ENCODE data around the gene EIF4E3.
A peak's percentile ranks its signal among the peaks of the same experiment; 100 is the strongest.

The EIF4E3 gene

DNA sequence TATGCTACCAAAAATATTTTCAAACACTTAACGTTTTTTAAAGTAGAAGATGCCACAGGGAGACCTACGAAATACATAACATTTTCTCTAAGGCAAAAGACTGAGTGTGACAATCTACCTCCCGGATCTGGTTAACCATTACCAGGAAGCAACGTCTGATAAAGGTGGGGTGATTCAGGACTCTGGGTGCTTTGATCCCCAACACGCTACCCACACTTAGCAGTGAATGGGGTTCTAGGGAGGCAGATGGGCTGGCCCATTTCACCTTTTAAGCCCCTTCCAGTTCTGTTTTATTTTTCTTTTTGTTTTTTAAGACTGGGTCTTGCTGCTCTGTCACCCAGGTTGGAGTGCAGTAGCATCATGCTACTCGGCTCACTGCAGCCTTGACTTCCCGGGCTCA is 39.5 kb downstream of the EIF4E3 start:
- no peak for DNase-seq

DNA sequence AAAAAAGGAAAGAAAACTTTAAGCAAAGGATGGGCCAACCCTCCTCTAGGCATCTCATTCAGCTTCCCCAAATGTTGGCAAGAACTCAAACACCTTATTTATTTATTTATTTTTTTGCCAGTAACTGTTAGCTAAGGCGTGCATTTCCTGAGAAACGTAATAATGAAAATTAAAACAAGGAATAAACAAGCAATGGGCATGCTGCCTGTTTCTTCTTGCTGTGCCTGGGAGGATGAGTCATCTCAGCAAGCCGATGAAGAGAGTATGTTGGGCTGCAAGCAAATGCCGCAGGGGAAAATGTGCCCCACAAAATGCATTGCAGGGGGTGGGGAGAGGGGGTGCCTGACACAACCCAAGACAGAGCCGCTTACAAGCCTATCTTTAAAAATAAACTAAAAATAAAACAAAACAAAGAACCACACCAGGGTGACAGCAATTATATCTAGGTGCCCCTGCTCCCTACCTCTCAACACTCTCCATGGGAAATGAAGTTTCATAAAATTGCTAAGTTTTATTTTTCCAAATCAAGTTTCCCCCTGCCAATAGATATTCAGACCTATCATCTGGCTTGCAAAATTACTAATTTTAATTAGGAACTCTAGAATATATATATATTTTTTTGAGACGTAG is 40.3 kb downstream of the EIF4E3 start:
- DNase-seq: no peak

DNA sequence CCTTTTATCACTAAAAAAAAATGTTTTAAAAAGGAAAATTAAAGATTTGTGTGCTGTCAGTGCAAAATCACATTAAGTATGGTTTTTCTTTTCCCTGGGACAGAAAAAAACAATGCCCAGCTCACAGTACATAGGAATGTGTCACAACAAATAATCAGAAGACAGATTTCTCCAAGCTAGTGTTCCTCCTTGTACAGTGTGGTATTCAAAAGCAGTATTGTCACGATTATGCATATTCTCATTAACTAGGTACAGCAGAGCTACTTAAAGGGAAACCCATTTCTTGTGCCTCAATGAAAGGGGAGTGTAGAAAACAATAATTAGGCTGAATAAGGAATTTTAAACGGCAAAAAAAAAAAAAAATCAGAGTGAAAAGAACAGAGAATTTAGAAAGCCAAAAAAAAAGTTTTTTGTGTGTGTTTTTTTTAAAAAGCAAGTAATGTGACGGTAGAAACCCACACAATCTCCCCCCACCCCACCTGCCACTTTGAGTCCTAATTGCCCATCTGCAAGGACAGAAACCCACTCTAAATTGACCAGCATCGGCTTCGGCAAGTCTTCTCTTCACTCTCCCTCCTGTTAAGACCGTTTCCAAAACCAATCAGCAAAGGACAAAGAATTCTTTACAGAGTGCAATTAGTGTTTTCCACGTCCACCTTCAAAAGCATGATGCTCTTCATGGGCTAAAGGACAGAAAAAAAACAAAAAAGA is 41.0 kb downstream of the EIF4E3 start:
- no peak for DNase-seq

DNA sequence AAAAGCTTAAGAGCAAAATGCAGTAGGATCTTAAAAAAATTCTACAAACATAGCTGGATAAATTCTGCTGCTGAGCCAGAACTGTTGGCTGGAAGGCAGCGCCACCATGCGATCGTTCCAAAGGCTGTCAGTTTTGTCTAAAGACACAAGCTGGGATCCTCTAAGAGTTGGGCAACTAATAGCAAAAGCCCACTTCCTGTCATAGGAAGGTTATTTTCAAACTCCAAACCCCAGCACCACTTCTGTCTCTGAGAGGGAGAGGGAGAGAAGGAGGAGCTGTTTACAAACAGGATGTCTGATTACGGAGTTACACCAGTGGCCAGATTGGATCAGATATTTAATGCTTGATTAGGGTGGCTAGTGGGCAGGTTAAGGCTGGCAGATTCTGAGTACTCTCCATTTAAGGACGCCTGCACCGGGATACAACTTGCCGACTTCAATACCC is 44.0 kb downstream of the EIF4E3 start:
- peak; percentile 57 for DNase-seq

DNA sequence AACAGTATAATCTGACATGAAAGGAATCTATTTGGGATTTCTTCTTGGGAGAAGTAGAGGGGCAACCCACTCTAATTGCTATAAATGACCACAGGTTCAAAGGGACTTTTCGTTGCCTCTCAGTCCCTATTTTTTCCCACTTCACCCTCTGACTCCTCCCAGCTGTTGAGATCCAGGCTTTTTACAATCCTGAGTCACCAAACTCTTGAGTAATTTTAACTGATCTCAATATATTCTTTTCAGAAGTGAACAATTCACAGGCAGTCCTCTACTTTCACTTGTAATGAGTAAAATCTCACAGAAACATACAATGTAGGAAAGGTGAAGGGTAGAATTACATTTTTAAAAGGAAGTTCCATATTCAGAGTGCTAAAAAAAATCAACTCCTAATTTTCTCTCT is 44.6 kb downstream of the EIF4E3 start:
- no peak for DNase-seq

DNA sequence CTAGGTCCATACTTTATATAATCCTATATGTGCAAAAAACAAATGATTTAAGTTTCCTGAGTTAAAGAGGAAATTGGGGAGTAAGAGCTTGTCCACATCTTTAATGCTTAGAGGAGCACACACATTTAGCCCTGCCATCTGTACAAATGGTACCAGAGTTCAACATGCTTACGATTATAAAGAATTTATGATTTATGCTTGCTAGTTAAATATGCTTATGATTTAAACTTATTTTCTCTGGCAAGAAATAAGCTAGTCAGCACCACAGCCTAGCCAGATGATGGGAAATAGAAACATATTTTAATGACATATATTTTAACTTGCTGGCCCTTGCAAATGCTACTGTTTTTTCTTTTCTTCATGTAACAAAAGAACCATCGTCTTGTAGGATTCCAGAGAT is 48.3 kb downstream of the EIF4E3 start:
- DNase-seq: no peak

DNA sequence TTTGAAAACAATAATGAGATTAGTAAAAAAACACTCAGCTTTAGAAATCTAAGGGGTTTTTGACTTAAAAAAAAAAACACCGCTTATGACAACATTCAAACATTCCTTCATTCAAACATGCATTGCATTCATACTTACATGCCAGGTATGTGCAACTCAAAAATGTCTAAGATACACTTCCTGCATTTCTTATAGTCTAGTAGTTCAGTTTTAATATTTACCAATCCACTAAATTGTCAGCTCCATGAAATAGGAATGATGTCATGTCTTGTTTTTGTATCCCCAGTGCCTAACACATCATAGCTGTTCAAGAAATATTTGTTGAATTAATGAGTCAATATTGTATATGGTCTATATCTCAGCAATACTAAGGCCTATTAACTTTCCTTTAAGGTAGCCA is 51.7 kb downstream of the EIF4E3 start:
- no peak for DNase-seq

DNA sequence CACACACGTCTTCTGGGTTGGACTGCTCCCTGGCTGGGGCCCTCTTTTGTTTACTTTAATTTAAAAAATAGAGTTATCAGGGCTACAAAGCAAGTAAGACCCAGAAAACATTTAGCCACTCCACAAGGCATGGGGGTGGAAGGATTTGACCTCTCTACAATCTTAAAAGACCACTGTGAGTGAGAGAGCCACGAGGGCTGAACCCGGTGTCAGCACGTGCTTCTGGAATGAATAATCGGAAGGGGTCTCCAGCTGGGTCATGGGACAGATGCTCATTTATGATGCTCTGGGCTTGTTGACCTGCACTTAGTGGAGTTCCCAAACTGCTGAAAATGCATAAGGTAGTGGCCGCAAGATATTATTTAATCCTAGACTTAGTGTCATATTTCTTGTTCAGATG is 52.4 kb downstream of the EIF4E3 start:
- no peak for DNase-seq

DNA sequence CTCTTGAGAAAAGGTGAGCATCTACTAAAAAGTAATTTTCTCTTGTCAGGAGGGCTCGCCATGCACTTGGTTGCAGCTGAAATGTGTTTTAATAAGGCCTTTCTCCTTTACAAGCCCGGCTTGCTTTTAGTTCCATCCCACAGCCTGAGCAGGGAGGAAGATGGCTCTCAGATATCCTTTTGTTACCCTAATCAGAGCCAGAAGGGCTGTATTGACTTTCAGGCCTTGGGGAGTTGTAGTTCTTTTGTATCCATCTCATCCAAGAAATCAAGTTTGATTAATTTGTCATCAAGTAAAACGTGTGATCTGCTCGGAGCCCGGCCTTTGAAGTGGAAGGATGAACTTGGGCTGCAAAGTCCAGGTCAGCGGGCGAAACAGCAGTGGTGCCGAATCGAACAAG is 52.9 kb downstream of the EIF4E3 start:
- no peak for DNase-seq

DNA sequence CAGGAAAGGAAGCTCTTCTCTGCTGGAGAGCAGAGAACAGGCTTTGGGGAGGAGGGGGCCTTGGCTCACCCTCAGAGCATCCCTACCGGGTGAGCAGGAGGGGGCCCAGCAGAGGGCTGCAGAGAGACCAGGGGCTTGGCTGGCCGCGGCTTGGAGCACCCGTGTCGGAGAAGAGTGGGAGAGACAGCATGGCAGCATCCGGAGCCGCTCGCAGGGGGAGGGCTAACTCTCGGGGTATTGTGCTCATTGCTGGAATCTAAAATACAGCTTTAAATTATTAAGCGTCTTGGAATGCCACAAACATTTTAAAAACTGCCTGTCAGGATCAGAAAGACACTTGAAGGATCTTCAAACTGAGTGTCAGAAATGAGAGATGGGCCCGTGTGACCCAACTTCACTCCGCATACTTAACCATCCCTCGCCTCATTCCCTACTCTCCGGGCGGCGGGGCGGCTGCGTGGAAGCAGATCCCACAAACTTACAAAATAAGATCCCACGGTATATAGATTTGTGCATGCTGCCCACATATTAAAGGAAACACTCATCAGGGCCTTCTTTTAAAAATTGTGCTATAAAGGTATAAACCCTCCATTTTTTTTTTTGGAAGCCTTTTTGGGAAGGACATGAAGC is 53.9 kb downstream of the EIF4E3 start:
- DNase-seq: no peak

DNA sequence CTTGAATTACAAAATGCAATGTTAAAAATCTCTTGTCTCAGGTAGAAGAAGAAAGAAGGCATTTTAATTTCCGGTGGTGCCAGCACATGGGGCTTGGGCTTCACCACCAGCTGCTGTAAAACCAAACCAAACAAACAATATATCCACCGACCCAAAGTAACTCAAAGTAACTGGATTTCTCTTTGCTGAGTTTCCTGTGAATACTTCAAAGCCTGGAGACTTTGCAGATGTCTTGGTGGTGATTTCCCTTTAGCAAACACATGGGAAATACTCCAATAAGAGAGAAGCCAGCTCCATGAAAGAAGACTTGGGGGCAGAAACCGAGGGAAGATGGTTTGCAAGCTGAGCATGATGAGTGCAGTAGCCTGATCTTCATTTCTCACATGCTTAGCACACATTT is 62.6 kb downstream of the EIF4E3 start:
- no peak for DNase-seq

DNA sequence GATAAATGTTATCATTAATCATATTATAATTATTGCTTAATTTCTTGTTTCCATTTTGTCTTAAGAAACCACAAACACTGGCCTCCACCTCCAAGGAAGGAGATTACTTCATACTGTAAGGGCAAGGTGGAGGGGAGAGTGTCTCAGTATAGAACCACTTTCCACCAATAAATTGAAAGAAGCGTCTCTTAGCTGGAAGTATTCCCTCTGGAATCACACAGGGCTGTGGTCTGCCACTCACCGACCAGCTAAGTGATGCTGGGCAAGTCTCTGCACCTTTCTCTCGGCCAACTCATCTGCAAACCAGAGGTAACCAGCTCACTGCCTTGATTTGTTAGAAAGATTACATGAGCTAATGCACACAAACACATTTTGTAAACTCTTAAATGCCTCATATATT is 63.1 kb downstream of the EIF4E3 start:
- no peak for DNase-seq

DNA sequence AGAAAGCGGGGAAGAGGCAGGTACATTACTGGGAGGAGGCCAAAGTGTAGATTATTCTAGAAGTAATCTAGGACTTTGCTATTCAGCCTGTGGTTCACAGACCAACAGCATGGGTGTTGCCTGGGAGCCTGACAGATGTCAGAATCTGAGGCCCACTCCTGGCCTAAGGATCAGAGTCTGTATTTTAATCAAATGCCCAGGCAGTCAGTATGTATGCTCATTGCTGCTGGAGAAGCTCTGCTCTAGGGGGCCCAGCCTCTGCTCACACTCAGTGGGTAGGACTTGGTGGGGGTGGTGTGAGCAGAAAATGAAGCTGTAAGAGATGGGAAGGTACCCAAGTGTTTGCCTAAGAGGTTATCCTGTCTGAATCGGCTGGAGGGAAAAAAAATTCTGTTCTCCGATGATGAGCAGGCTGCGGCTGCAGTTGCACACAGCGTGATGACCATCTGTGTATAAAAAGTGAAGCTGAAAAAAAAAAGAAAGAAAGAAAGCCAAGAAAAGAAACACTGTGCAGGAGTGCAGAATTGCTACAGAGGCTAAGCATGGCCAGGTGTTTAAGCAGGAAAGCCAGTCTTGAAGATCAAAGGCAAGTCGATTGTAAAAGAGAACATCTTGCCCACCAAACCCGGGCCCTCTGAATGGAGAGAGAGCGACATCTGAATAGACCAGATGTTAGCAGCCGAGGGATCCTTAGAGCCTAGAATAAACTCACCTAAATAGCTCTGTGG is 65.2 kb downstream of the EIF4E3 start:
- DNase-seq: no peak

DNA sequence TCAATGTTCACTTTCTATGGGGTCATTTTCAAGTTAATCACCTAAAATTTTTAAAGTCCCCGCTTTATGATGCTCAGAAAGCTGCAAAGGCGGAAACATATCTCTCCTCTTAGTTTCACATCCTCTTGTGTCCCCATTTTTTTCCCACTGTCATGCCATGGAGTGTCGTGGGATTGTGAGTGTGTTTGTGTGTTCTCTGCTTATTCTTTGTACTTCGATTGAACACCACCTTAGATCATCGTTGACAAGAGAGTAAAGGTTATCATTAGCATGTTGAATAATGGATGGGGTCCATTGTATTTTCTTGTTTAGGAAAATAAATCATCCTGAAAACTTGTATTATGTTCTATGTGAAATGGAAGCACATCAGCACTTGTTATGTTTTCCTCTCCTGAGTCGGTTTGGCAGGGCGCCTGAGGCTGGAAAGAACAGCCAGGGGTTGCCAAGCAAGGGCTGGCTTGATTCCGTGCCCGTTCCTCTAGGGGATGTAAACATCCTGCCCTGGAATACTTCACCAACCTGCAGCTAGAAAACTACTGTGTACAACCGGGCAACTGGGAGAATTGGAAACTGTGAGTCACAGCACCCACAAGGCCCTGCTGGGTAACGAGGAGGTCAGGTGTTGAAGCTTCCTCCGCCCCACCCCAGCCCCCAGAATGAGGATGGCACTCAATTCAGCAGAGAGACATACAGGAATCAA is 67.2 kb downstream of the EIF4E3 start:
- DNase-seq: peak; percentile 26

DNA sequence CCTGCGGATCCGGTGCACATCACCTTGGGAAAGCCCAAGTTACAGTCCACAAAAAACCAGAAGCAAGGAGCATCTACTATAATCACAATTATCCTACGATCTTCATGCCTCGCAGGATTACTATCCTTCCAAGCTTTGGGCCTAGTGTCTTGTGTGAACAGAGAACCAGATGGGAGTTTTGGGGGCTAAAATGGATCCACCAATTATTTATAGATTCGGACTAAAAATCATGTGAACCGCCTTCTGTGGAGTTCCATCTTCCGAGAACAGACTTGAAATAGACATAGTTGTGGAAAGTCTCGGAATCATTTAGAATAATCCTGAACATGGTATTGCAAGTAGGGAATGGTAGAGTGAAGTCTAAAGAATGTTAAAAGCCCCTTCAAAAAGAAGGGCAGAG is 70.1 kb downstream of the EIF4E3 start:
- no peak for DNase-seq

DNA sequence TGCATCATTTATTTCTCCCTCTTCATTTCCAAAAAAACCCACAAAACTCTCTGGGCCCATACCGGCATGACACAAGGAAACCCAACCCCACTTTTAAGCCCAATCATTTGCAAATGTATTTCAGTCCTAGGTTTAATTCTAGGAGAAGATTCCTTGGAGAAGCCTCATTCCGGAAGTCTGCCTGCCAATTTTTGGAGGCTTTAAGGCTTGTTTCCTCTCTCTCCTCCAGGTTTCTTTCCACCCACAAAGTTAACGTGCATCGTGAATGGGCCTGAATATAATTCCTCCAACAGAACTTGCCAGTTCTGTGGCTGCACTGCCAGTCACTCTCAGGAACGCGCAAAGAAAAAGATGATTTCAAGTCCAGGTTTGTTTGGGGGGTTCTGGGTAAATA is 71.8 kb downstream of the EIF4E3 start:
- no peak for DNase-seq

DNA sequence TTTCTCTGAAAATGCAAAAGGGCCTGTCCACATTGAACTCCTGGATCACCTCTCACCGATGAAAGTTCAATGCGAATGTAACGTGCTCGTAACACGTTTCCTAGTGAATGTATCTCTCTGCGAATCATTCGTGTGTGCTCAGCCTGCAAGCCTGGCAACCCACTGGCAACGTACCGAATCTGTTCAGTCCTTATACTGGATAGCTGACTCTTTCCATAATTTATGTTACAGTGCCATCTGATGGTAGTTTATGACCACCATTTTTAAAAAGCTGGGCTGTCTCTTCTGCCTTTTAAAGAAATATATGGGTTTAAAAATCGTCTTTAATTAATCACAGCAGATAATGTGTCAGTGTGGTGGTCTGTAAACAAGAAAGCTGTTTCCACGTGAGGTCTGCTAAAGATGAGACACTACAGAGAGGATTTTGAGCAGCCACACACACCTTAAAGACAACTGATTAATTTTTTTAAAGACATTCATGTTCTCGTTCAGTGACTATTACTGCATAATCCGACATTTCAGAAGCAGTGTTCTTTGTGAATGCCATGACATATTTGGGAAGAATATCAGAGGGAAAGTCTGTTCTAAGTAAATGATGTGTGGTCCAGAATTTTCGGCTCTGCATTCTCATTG is 72.3 kb downstream of the EIF4E3 start:
- DNase-seq: peak; percentile 71

DNA sequence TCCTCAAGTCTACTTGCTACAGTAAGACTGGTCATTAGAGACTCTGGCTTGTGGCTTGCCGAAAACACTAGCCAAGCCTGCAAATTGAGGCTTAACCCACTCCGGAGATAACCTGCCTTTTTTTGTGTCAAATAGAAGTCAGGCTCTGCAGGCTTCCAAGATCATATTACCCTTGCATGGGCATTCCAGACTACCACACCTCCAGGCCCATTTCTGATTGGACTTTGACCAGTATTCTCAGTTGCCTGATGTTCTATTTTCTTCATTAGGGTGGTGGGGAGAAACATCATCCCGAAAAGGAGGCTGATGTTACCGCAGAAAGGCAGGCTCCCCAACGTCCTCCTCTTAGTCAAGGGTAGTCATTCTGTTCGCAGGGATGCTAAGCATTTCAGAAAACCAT is 73.6 kb downstream of the EIF4E3 start:
- no peak for DNase-seq

DNA sequence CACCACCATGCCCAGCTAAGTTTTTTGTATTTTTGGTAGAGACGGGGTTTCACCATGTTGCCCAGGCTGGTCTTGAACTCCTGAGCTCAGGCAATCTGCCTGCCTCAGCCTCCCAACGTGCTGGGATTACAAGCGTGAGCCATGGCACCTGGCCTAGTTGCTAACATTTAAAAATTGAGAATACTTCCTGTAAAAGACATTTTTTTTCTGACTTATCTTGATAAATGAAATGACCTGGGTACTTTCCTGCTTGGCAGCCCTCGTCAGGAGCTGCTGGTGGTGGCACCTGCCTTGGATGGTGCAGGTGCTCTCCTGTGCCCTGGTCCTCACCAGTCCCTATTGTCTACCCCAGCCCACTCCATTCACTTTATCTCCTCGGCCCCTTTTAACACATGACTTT is 74.8 kb downstream of the EIF4E3 start:
- no peak for DNase-seq

DNA sequence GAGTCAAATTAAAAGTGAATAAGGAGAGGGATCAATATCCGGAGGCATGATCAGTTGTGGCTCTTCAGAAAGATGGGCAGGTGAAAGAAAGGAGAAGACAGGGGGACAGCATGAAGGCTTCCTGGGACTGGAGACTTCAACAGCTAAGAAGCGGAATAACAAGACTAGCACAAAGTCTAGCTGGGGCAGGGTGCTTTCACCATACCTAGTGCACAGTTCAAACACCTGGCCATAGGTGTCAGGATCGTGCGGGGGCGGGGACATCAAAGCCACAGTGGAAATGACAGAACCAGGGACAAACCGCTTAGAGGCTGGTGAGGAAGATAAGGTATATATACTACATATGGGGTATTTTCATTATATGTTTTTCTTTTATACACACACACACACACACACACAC is 75.4 kb downstream of the EIF4E3 start:
- no peak for DNase-seq

DNA sequence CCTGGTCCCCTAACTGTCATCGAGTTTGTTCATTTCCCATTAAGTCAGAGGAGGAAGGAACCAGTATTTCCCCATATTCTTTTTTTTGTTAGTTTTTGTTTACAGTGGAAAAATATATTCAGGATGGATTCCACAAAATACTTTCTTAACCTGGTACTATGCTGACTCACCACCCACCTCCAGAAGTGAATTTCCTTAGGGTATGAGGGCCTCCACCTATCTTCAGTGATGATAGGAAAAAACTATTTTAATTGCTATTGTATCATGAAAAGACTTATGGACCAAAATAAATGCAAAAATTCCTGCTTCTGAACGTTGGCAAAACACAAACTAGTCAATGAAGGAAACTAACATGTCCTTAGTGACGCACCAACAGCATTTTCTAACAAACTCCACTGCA is 77.5 kb downstream of the EIF4E3 start:
- DNase-seq: no peak

DNA sequence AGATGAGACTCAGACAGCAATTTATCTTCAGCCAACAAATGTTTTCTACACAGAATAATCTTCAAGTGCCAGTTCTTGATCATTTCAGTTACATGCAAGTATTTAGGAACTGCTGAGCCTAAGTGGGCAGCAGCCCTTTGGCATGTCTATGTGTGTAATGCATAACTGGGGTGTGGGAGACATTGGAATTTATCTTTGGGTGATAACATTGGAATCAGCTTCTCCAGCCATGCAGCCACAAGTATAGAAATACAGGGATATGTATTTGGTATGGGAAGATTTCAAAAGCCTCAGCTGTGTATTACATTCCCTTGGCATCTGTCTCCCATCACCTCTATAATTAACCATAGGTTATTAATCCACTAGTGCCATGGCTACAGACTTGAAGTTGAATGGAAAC is 78.2 kb downstream of the EIF4E3 start:
- DNase-seq: no peak

DNA sequence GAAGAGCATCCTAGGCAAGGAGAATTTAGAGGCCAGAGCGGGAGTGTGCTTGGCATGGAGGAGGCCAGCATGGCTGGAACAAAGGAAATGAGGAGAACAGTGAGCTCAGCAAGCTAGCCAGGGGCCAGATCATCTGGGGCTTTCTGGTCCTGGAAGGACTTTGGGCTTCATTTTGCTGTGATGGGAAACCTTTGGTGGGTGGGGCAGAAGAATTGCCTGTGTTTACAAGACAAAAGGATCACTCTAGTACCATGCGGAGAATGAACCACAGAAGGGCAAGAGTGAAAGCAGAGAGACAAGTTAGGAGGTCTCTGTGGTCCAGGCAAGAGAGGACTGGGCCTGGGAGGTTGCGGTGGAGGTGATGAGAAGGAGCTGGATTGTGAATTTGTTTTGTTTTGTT is 80.1 kb downstream of the EIF4E3 start:
- DNase-seq: no peak

All from midbrain (tissue), 1 donor.